Astrocyte of the cerebellum (primary cell): ENCODE measurements around the gene LYST.

Experiments
- DNase-seq: peaks from one replicate; pipeline ENCODE4 v3.0.0-alpha.2; 2011; ENCODE audit warnings: low read depth
- H3K4me3 ChIP-seq: 2 replicates; pipeline ENCODE4 v1.5.1; 2011; ENCODE audit warnings: mild to moderate bottlenecking, low read depth, low read length, moderate library complexity
- CTCF ChIP-seq: IDR thresholded peaks from 2 replicates; pipeline ENCODE4 v1.5.1; 2012; ENCODE audit warnings: low read length, low read depth, moderate library complexity, mild to moderate bottlenecking; ENCODE audit errors: missing control alignments
- in situ Hi-C: cut with HindIII; loops from 2 replicates; pipeline ENCODE4 v1.10.0; 2017; ENCODE audit warnings: low sequenced_read_pairs

Gene LYST

DNA sequence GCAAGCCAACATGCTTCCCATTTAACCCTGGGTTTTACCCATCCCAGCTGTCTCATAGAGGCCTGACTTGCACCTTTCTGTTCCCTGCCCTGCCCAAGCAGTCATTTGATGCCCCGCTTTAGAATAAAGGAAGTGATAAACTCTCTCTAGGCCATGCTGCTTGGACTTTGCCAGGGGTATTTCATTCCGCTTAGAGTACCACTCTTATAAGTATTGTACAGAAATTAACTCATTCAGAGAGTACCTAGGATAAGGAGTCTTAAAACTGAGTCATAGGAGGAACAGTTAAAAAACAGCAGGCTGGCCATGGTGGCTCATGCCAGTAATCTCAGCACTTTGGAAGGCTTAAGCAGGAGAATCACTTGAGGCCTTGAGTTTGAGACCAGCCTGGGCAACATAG, 21.0 kb upstream of the LYST start:
- DNase-seq, result no peak
- TF ChIP-seq CTCF, result no peak
- H3K4me3 ChIP-seq, result no peak overlapping the region
- in situ Hi-C loops, result no loop called here

GRCh38 chr1:235885655-235886262, 19.1 kb upstream of the LYST start:
- no peak overlapping the region for H3K4me3 ChIP-seq
- no peak for TF ChIP-seq CTCF
- in situ Hi-C loops, result no loop called here
- DNase-seq, result no peak

GRCh38 chr1:235883261-235883927, 16.7 kb upstream of the LYST start:
- in situ Hi-C loops, result no loop called here
- H3K4me3 ChIP-seq, result peak overlapping the region; percentile 4
- DNase-seq, result peak; percentile 93

DNA sequence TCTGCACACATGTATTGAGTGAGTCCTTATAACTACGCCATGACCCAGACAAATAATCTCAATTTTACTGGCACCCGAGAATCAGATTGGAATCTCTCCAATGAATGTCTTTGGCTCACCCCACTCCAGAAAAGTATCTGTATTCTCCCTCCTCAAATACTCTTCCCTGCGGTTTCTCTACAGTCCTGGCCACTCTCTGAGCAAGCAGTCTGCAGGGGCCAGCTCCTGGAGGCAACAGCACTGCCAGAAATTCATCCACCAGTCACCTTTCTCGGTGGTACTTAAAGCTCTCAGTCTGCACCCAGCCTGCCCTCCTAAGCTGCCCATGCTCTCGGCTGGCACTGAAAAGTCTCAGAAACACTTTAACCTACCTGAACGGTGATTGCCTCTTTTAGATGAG, 16.1 kb upstream of the LYST start:
- no peak for TF ChIP-seq CTCF
- in situ Hi-C loops, result no loop called here
- DNase-seq, result no peak
- H3K4me3 ChIP-seq, result peak overlapping the region; percentile 4

More at GRCh38 chr1:235883261-235883927, 16.7 kb upstream of the LYST start:
- TF ChIP-seq CTCF, result no peak

DNA sequence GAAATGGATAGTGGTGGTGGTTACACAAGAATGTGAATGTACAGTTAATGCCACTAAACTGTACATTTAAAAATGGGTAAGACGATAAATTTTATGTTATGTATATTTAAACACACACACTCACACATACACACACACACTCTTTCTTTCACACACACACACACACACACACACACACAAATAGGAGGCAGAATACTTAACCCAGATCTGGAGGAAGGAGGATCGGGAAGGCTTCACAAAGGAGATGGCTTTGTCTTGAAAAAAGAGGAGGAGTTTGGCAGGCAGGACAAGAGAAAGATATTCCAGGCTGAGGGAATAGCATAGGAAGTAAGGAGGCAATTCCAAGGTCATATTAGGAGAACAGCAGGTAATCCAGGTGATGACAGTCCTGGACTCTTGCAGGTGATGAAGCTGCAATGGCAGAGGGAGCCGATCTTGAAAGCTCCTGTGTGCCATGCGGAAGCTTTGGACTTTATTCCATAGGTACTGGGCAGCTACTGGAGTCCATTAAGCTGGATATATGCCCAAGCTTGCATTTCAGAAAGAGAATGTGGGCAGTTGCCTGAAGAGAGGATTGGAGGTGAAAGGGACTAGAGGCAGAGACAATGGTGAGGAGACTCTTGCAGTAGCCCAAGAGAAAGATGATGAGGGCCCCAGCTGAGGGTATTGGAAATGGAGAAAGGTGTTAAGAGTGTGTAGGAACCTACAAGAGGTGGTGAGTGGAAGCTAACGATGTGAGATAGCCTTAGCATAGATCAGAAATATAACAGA, 15.4 kb upstream of the LYST start:
- no peak overlapping the region for H3K4me3 ChIP-seq
- TF ChIP-seq CTCF, result no peak
- no peak for DNase-seq
- in situ Hi-C loops, result no loop called here

DNA sequence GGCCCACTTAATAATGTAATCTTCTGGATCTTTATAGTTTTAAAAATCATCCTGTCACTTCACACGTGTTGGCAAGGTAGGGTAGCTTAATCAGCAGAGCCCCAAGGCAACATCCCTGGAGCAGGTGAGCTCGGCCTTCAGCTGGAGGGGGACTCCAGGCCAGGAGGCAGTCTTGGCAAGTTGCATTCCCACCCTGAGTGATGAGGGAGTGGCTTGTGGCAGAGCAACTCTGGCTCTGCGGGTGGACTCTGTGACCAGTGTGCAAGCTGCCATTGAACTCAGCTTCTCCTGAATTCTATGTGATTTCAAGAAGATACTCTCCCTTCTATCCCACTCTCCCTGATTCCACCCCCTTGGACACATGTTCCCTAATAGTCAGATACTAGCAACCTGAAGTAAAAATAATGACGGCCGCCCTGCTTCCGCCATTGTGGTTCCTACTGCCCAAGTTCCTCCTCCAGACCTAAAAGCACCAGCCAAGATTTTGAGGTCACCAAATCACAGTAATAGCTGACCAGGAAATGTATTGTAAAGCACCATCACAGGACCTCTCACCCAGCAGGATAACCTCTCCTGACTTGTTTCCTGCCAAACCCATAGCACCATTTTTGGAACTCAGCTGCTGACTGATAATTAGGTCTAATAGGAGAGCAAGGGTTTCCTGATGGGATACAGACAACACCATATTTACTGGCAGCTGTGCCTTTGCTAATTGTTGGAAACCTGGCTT, 11.5 kb upstream of the LYST start:
- DNase-seq, result no peak
- in situ Hi-C loops, result no loop called here
- H3K4me3 ChIP-seq, result no peak overlapping the region
- TF ChIP-seq CTCF, result no peak
